GM12878 (cell line): ENCODE measurements around the gene KIF22. TPM values are rescaled to one million over a fixed set of nuclear protein-coding genes. Genes with fewer than 3 reads are reported as not detected.

Experiments used
- ATAC-seq: fragments of 200-7000 bp; cut with Tn5 transposase; 3 replicates; pipeline ENCODE4 v1.9.1; 2020; ENCODE audit warnings: mild to moderate bottlenecking, moderate library complexity
- BruUV-seq: library from RNA; stranded (reverse); fragments of 400-500 nt; replicated peaks from 2 replicates; lab custom pipeline; 2021; lab: Mats Ljungman, UMichigan
- CTCF ChIA-PET: fragments of 300-600 bp; sonication (Branson Sonifier 250); formaldehyde crosslinking; extraction: SDS; loops from one replicate; lab custom pipeline; 2021; ENCODE audit warnings: inconsistent platforms; lab: Yijun Ruan, JAX
- POLR2A ChIA-PET: fragments of 350-600 bp; formaldehyde crosslinking; extraction: SDS; loops from one replicate; lab custom pipeline; 2021; ENCODE audit warnings: inconsistent platforms; lab: Charles Lee
- RAD21 ChIA-PET: fragments of 300-600 bp; sonication (Branson Sonifier 250); formaldehyde crosslinking; loops from one replicate; lab custom pipeline; 2023; ENCODE audit warnings: antibody characterized with exemption; ENCODE audit not compliant: unreplicated experiment; lab: Charles Lee
- SMC1A ChIA-PET: fragments of 300-600 bp; sonication (Branson Sonifier 250); formaldehyde crosslinking; loops from one replicate; lab custom pipeline; 2023; ENCODE audit not compliant: unreplicated experiment, uncharacterized antibody; lab: Charles Lee
- DNase-seq: peaks from one replicate; pipeline ENCODE4 v3.0.0-alpha.2; 2011; ENCODE audit warnings: low read depth, low spot score
- FAIRE-seq: peaks from 3 replicates; lab custom pipeline; 2011; peaks lifted over from hg19 to GRCh38; lab: Jason Lieb, UNC
- H2AFZ ChIP-seq: 2 replicates; pipeline ENCODE4 v1.6.0; 2011; ENCODE audit warnings: low read depth, low read length, control low read depth; ENCODE audit not compliant: control insufficient read depth
- H3K27ac ChIP-seq: 2 replicates; pipeline ENCODE4 v1.5.1; 2011; ENCODE audit warnings: control low read depth; ENCODE audit not compliant: control insufficient read depth, insufficient read depth
- H3K27me3 ChIP-seq, 2 experiments: replicated peaks in 1 of 2; 2 replicates each; pipeline versions ENCODE4 v1.6.0 to v1.6.1; 2011; ENCODE audit warnings: low read length in 1 of 2; ENCODE audit not compliant: control insufficient read depth in 2 of 2, insufficient read depth in 2 of 2
- H3K36me3 ChIP-seq, 2 experiments: 2 replicates each; pipeline ENCODE4 v1.5.1; 2011; ENCODE audit warnings: low read length in 1 of 2; ENCODE audit not compliant: control insufficient read depth in 2 of 2, insufficient read depth in 2 of 2
- H3K4me1 ChIP-seq: 2 replicates; pipeline ENCODE4 v1.6.1; 2011; ENCODE audit warnings: mild to moderate bottlenecking, low read length, moderate library complexity, mixed read lengths; ENCODE audit not compliant: control insufficient read depth, insufficient read depth
- H3K4me2 ChIP-seq: 2 replicates; pipeline ENCODE4 v1.6.0; 2011; ENCODE audit warnings: control low read depth; ENCODE audit not compliant: control insufficient read depth, insufficient read depth
- H3K4me3 ChIP-seq: fragments of 200-600 bp; sonication (generic); 2 replicates; pipeline ENCODE4 v1.5.1; 2016
- H3K79me2 ChIP-seq: 2 replicates; pipeline ENCODE4 v1.6.0; 2011; ENCODE audit warnings: low read length; ENCODE audit not compliant: control insufficient read depth, insufficient read depth
- H3K9ac ChIP-seq: 2 replicates; pipeline ENCODE4 v1.8.0; 2011; ENCODE audit warnings: low read length, control low read depth, mixed read lengths; ENCODE audit not compliant: control insufficient read depth, insufficient read depth
- H3K9me3 ChIP-seq: replicated peaks from 3 replicates; pipeline ENCODE4 v1.5.1; 2011; ENCODE audit warnings: mild to moderate bottlenecking, low read length; ENCODE audit not compliant: control insufficient read depth, insufficient read depth
- H4K20me1 ChIP-seq: 2 replicates; pipeline ENCODE4 v1.6.0; 2011; ENCODE audit not compliant: control insufficient read depth, insufficient read depth
- CREM ChIP-seq: IDR thresholded peaks from 2 replicates; pipeline ENCODE4 v1.6.1; 2014; ENCODE audit warnings: antibody characterized with exemption, low read depth
- HCFC1 ChIP-seq: fragments of 150-350 bp; IDR thresholded peaks from 2 replicates; pipeline ENCODE4 v1.6.1; 2014; ENCODE audit warnings: low read length
- MTA2 ChIP-seq: fragments of 450-650 bp; IDR thresholded peaks from 2 replicates; pipeline ENCODE4 v1.6.1; 2016; ENCODE audit warnings: low read depth, mild to moderate bottlenecking, moderate library complexity
- MYC ChIP-seq: IDR thresholded peaks from 2 replicates; pipeline ENCODE4 v1.6.1; 2011; ENCODE audit warnings: mild to moderate bottlenecking, low read length, moderate library complexity, inconsistent platforms; ENCODE audit not compliant: insufficient read depth, insufficient replicate concordance, insufficient read length, severe bottlenecking
- NFXL1 ChIP-seq: fragments of 450-650 bp; IDR thresholded peaks from 2 replicates; pipeline ENCODE4 v1.6.1; 2017; ENCODE audit warnings: antibody characterized with exemption, mild to moderate bottlenecking, borderline replicate concordance
- NR2C1 ChIP-seq: fragments of 450-650 bp; IDR thresholded peaks from 2 replicates; pipeline ENCODE4 v1.6.1; 2017; ENCODE audit warnings: antibody characterized with exemption, mild to moderate bottlenecking, moderate library complexity
- SMC3 ChIP-seq: IDR thresholded peaks from 2 replicates; pipeline ENCODE4 v1.6.1; 2011; ENCODE audit warnings: low read length, improper control_type of control experiment, borderline replicate concordance
- SUZ12 ChIP-seq: fragments of 200-600 bp; sonication (generic); IDR thresholded peaks from one replicate; pipeline ENCODE4 v1.6.1; 2018; ENCODE audit warnings: antibody characterized with exemption, mild to moderate bottlenecking; ENCODE audit not compliant: unreplicated experiment
- ZNF207 ChIP-seq: fragments of 450-650 bp; IDR thresholded peaks from 2 replicates; pipeline ENCODE4 v1.6.1; 2014; ENCODE audit warnings: antibody characterized with exemption, mild to moderate bottlenecking, borderline replicate concordance
- WGBS: methylation state at CpG from one replicate; pipeline ENCODE4 v1.1.6; 2016; ENCODE audit warnings: low lambda C conversion rate; ENCODE audit not compliant: insufficient replicate concordance, insufficient coverage; ENCODE audit errors: missing lambda C conversion rate; 5-methylcytosine and 5-hydroxymethylcytosine counted together
- in situ Hi-C: fragments of 300-500 bp; cut with MboI; formaldehyde crosslinking; loops from 9 replicates; pipeline ENCODE4 v1.14.3; 2018; ENCODE audit warnings: mixed read lengths
- intact Hi-C: fragments of 100-400 bp; cut with micrococcal nuclease; formaldehyde crosslinking; loops from one replicate; pipeline ENCODE4 v1.14.2; 2022; ENCODE audit not compliant: unreplicated experiment
- polyA plus RNA-seq, 11 experiments: library from polyadenylated mRNA; depleted of rRNA in 4 of 11; unstranded in 6 of 11; stranded (reverse) in 5 of 11; fragments of >200 nt; fragmentation: Nextera tagmentation in 4 of 11; fragmentation: Illumina TruSeq in 1 of 11; extraction: Ambion mirVana in 4 of 11; extraction: Trizol in 1 of 11; gene quantifications; 1 replicate in 1 of 11; 2 replicates in 10 of 11; pipeline versions ENCODE4 v1.2.1 to v1.2.3, GENCODE V29; 2011 to 2016; ENCODE audit warnings: inconsistent platforms in 2 of 11, missing spikeins in 2 of 11, low read depth in 1 of 11
- total RNA-seq, 4 experiments: library from RNA; depleted of rRNA in 3 of 4; stranded (reverse); fragments of >200 nt in 3 of 4; fragmentation: Illumina TruSeq in 1 of 4; extraction: Trizol in 1 of 4; gene quantifications; 2 replicates each; pipeline versions ENCODE4 v1.2.1 to v1.2.3, GENCODE V29; 2013 to 2021
- TF ChIP-seq, protein P1 (sequence below): fragments of 150-350 bp; IDR thresholded peaks from 2 replicates; pipeline ENCODE4 v1.6.1; 2014; ENCODE audit warnings: mild to moderate bottlenecking, low read depth, low read length

KIF22 gene
- total and polyA plus RNA-seq, 10 of the 15 experiments (the other 5 are each of a cell fraction or from before 2014, with no cell fraction given) = 7.6 to 158 (median 132) TPM

- WGBS = 62% methylated on average over 6 of the region's 6 CpGs
- H3K27ac ChIP-seq = no peak overlapping the region
- TF ChIP-seq, protein P1, sequence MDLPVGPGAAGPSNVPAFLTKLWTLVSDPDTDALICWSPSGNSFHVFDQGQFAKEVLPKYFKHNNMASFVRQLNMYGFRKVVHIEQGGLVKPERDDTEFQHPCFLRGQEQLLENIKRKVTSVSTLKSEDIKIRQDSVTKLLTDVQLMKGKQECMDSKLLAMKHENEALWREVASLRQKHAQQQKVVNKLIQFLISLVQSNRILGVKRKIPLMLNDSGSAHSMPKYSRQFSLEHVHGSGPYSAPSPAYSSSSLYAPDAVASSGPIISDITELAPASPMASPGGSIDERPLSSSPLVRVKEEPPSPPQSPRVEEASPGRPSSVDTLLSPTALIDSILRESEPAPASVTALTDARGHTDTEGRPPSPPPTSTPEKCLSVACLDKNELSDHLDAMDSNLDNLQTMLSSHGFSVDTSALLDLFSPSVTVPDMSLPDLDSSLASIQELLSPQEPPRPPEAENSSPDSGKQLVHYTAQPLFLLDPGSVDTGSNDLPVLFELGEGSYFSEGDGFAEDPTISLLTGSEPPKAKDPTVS = no peak
- TF ChIP-seq NR2C1 = no peak
- TF ChIP-seq CREM = no peak
- TF ChIP-seq SMC3 = no peak
- TF ChIP-seq NFXL1 = no peak
- TF ChIP-seq MTA2 = no peak
- no peak for TF ChIP-seq SUZ12
- TF ChIP-seq HCFC1 = no peak
- TF ChIP-seq ZNF207 = no peak
- TF ChIP-seq MYC = no peak
- FAIRE-seq (no peak), DNase-seq (no peak), ATAC-seq (no peak)
- in situ Hi-C loops (no loop called here), intact Hi-C loops (no loop called here)
- no peaks in the 10 kb centered on the region for H3K79me2 ChIP-seq
- ChIA-PET POLR2A (interaction anchor here (0.7 kb wide), 1 partner anchor 28 kb away, joined by 3 read pairs; no protein-coding TSS in a partner anchor), CTCF (no interaction called here), RAD21 (interaction anchor here (0.7 kb wide), 1 partner anchor 286 kb away, joined by 3 read pairs; no protein-coding TSS in a partner anchor), SMC1A (no interaction called here)
- no peaks in the 10 kb centered on the region for H3K4me1 ChIP-seq
- H3K27me3 ChIP-seq = no peaks in the 10 kb centered on the region
- H2AFZ ChIP-seq = no peak overlapping the region
- no peak overlapping the region for H3K4me2 ChIP-seq
- H4K20me1 ChIP-seq = no peaks in the 10 kb centered on the region
- no peaks in the 10 kb centered on the region for H3K9me3 ChIP-seq
- H3K36me3 ChIP-seq = no peaks in the 10 kb centered on the region
- no TSS peak for BruUV-seq
- H3K4me3 ChIP-seq = no peak overlapping the region
- H3K9ac ChIP-seq = no peak overlapping the region
Observed at GRCh38 chr16:29761882-29762281, 28.7 kb upstream of the KIF22 start.
